ENCODE data around the gene MYZAP. TPM values are rescaled to one million over a fixed set of nuclear protein-coding genes. Genes with fewer than 3 reads are reported as not detected.

Gene MYZAP
- total and polyA plus RNA-seq, 2 experiments from 2014 or later: 1.0 to 1.5 TPM

DNA sequence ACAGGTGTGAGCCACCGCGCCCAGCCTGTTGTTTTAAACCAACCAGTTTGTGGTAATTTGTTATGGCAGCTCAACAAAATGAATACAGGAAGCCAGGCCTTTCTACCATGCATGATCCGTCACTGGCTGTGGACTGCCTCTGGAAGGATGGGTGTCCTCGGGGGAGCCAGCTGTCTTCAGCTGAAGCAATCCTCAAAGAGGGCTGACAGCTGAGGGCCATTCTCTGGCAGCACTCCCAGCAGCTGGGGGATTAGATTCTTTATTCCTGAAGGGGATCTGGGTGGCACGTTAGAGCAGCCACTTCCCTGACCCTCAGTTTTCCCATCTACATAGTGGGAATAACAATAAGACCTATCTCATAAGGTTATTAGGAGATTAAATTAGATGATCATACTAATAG is 139.2 kb downstream of the MYZAP start:
- Histone ChIP-seq H3K27me3 (ENCODE audit: insufficient read depth) (no peaks in the 10 kb centered on the region), H3K36me3 (ENCODE audit: insufficient read depth) (no peaks in the 10 kb centered on the region), H3F3A (replicated peaks; ENCODE audit: low read depth) (no peaks in the 10 kb centered on the region), H3K4me2 (no peak overlapping the region), H4K20me1 (replicated peaks; ENCODE audit: insufficient read depth) (no peaks in the 10 kb centered on the region), H2AFZ (no peak overlapping the region), H3K9me2 (ENCODE audit: insufficient read depth) (no peaks in the 10 kb centered on the region), H3K27ac (ENCODE audit: low read depth) (no peak overlapping the region), H3K79me2 (replicated peaks; ENCODE audit: insufficient read depth) (no peaks in the 10 kb centered on the region), H3K4me3 (no peak overlapping the region), H3K4me1 (ENCODE audit: insufficient read depth) (peaks cover 3% of the 10 kb centered on the region; the same call in 1 of the 2 replicates)
- no peak overlapping the region for H3K27ac Mint-ChIP-seq
- DNase-seq (ENCODE audit: low spot score): no peak
- no peak for TF ChIP-seq JUNB (IDR thresholded peaks at IDR 0.05; ENCODE audit: unreplicated experiment)
- TF ChIP-seq, protein P1, sequence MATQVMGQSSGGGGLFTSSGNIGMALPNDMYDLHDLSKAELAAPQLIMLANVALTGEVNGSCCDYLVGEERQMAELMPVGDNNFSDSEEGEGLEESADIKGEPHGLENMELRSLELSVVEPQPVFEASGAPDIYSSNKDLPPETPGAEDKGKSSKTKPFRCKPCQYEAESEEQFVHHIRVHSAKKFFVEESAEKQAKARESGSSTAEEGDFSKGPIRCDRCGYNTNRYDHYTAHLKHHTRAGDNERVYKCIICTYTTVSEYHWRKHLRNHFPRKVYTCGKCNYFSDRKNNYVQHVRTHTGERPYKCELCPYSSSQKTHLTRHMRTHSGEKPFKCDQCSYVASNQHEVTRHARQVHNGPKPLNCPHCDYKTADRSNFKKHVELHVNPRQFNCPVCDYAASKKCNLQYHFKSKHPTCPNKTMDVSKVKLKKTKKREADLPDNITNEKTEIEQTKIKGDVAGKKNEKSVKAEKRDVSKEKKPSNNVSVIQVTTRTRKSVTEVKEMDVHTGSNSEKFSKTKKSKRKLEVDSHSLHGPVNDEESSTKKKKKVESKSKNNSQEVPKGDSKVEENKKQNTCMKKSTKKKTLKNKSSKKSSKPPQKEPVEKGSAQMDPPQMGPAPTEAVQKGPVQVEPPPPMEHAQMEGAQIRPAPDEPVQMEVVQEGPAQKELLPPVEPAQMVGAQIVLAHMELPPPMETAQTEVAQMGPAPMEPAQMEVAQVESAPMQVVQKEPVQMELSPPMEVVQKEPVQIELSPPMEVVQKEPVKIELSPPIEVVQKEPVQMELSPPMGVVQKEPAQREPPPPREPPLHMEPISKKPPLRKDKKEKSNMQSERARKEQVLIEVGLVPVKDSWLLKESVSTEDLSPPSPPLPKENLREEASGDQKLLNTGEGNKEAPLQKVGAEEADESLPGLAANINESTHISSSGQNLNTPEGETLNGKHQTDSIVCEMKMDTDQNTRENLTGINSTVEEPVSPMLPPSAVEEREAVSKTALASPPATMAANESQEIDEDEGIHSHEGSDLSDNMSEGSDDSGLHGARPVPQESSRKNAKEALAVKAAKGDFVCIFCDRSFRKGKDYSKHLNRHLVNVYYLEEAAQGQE (IDR thresholded peaks at IDR 0.05; ENCODE audit: unreplicated experiment): no peak
- no peak for TF ChIP-seq ZNF331 (CRISPR knock-in tag; IDR thresholded peaks at IDR 0.05; ENCODE audit: low read depth)
- TF ChIP-seq NANOG (IDR thresholded peaks at IDR 0.05; ENCODE audit: borderline replicate concordance): no peak
- TF ChIP-seq POLR2AphosphoS5 (IDR thresholded peaks at IDR 0.05; ENCODE audit: low read depth): no peak
- TF ChIP-seq, protein P2, sequence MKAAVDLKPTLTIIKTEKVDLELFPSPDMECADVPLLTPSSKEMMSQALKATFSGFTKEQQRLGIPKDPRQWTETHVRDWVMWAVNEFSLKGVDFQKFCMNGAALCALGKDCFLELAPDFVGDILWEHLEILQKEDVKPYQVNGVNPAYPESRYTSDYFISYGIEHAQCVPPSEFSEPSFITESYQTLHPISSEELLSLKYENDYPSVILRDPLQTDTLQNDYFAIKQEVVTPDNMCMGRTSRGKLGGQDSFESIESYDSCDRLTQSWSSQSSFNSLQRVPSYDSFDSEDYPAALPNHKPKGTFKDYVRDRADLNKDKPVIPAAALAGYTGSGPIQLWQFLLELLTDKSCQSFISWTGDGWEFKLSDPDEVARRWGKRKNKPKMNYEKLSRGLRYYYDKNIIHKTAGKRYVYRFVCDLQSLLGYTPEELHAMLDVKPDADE (IDR thresholded peaks at IDR 0.05): no peak
- no peak for TF ChIP-seq ZNF114 (CRISPR knock-in tag; IDR thresholded peaks at IDR 0.05)
- H3K36me3 Mint-ChIP-seq (ENCODE audit: low read depth): no peaks in the 10 kb centered on the region
- H3K4me1 Mint-ChIP-seq: peaks cover 9% of the 10 kb centered on the region
- H3K27me3 Mint-ChIP-seq (ENCODE audit: insufficient read depth, low read depth, poor library complexity): peaks cover 6% of the 10 kb centered on the region
- no peak overlapping the region for H3K4me3 Mint-ChIP-seq
- no peak for ATAC-seq
- no peaks in the 10 kb centered on the region for H3K9me3 Mint-ChIP-seq

DNA sequence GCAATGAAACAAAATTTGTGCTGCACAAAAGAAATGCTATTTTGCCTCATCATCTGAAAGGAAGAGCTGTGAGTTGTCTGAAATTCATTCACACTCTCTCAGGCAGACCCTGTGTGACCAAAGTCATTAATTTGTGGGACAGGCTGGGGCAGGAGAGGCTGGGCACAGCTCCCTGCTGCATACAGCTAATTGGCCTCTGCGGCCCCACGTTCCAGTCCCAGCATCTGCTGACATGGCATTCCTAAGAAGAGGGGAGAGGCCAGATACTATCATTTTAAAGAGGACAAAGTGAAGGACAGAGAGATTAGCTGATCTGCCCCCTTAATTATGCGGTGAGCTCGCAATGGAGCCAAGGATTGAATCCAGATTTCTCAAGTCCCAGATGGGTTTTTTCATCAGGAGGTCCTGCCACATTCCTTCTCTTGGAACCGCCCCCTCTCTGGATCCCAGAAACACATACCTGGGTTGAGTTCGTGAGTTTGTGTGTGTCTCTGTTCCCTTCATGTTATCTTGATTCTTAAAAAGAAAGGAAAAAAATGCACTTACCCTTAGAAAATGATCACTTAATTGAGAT is 139.9 kb downstream of the MYZAP start:
- Histone ChIP-seq H3K4me1 (ENCODE audit: insufficient read depth) (peaks cover 3% of the 10 kb centered on the region; the same call in 1 of the 2 replicates), H3K27ac (ENCODE audit: low read depth) (no peak overlapping the region)
- peak; percentile 58 for ATAC-seq

More for the DNA sequence above, 139.9 kb downstream of the MYZAP start:
- H3K27me3 Mint-ChIP-seq (ENCODE audit: insufficient read depth, low read depth, poor library complexity): peaks cover 6% of the 10 kb centered on the region
- Histone ChIP-seq H3K4me3 (no peak overlapping the region), H3K79me2 (replicated peaks; ENCODE audit: insufficient read depth) (no peaks in the 10 kb centered on the region), H3K27me3 (ENCODE audit: insufficient read depth) (no peaks in the 10 kb centered on the region), H3K4me2 (no peak overlapping the region), H4K20me1 (replicated peaks; ENCODE audit: insufficient read depth) (no peaks in the 10 kb centered on the region), H3F3A (replicated peaks; ENCODE audit: low read depth) (no peaks in the 10 kb centered on the region), H3K36me3 (ENCODE audit: insufficient read depth) (no peaks in the 10 kb centered on the region), H3K9me2 (ENCODE audit: insufficient read depth) (no peaks in the 10 kb centered on the region), H2AFZ (no peak overlapping the region)
- H3K27ac Mint-ChIP-seq: no peak overlapping the region
- peak; percentile 63 for DNase-seq (ENCODE audit: low spot score)
- H3K9me3 Mint-ChIP-seq: no peaks in the 10 kb centered on the region
- no peaks in the 10 kb centered on the region for H3K36me3 Mint-ChIP-seq (ENCODE audit: low read depth)
- H3K4me1 Mint-ChIP-seq: peaks cover 9% of the 10 kb centered on the region
- H3K4me3 Mint-ChIP-seq: no peak overlapping the region
- TF ChIP-seq POLR2AphosphoS5 (IDR thresholded peaks at IDR 0.05; ENCODE audit: low read depth): no peak
- TF ChIP-seq JUNB (IDR thresholded peaks at IDR 0.05; ENCODE audit: unreplicated experiment): no peak
- TF ChIP-seq, protein P2 (IDR thresholded peaks at IDR 0.05): no peak
- TF ChIP-seq, protein P1 (IDR thresholded peaks at IDR 0.05; ENCODE audit: unreplicated experiment): no peak
- no peak for TF ChIP-seq NANOG (IDR thresholded peaks at IDR 0.05; ENCODE audit: borderline replicate concordance)
- TF ChIP-seq ZNF331 (CRISPR knock-in tag; IDR thresholded peaks at IDR 0.05; ENCODE audit: low read depth): no peak
- no peak for TF ChIP-seq EZH2 (IDR thresholded peaks at IDR 0.05; ENCODE audit: low read depth, unreplicated experiment)
- TF ChIP-seq STAT1 (IDR thresholded peaks at IDR 0.05; ENCODE audit: unreplicated experiment): no peak
- TF ChIP-seq, protein P3, sequence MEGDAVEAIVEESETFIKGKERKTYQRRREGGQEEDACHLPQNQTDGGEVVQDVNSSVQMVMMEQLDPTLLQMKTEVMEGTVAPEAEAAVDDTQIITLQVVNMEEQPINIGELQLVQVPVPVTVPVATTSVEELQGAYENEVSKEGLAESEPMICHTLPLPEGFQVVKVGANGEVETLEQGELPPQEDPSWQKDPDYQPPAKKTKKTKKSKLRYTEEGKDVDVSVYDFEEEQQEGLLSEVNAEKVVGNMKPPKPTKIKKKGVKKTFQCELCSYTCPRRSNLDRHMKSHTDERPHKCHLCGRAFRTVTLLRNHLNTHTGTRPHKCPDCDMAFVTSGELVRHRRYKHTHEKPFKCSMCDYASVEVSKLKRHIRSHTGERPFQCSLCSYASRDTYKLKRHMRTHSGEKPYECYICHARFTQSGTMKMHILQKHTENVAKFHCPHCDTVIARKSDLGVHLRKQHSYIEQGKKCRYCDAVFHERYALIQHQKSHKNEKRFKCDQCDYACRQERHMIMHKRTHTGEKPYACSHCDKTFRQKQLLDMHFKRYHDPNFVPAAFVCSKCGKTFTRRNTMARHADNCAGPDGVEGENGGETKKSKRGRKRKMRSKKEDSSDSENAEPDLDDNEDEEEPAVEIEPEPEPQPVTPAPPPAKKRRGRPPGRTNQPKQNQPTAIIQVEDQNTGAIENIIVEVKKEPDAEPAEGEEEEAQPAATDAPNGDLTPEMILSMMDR (conservative IDR thresholded peaks at IDR 0.05; ENCODE audit: low read depth in 2 of 2): no peak
